Ramos (cell line): ENCODE results near the gene HES5.
"Not testable (repeated sequence)": the region's sequence is repeated elsewhere in the genome, so short reads cannot be mapped to it uniquely, and the experiment has no call there.

Source experiments
- in situ Hi-C: fragments of 300-500 bp; cut with MboI; formaldehyde crosslinking; loops from one replicate; pipeline ENCODE4 v1.14.3; 2022; ENCODE audit warnings: low sequenced_read_pairs; ENCODE audit not compliant: unreplicated experiment

HES5 gene

DNA sequence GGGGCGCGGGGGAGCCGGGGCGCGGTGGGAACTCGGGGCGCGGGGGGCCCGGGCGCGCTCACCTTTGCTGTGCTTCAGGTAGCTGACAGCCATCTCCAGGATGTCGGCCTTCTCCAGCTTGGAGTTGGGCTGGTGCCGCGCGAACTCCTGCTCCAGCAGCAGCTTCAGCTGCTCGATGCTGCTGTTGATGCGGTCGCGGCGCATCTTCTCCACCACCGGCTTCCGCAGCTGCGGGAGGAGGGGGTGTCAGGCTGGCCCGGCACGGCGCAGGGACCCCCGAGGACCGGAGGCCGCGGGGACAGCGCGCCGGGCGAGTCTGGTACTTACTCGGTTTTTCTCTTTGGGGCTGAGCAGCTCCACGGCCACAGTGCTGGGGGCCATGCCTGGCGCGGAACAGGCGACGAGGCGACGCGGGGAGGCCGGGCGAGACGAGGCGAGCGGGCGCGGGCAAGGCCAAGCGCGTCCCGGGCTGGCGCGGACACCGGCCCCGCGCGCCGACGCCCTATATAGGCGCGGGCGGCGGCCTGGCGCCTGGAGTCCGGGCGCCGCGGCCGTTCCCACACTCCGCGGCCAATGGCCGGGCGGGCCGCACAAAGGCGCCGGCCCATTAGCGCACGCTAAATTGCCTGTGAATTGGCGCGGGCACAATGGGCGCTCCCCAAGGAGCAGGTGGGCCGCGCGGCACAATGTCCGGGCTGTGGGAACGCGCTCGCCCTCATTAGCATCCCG, at the start of gene HES5:
Gene HES5, minus strand, starts transcription at position 480 of the 729 bp plus-strand sequence. Its CDS starts 99 bp downstream, at position 381.
- in situ Hi-C loops, result no loop called here

- in situ Hi-C loops, result no loop called here
These were observed 48.7 kb upstream of the HES5 start for GRCh38 chr1:2578758-2579118.

- in situ Hi-C loops, result not testable (repeated sequence)
These were observed 47.6 kb upstream of the HES5 start for GRCh38 chr1:2577565-2578075.

DNA sequence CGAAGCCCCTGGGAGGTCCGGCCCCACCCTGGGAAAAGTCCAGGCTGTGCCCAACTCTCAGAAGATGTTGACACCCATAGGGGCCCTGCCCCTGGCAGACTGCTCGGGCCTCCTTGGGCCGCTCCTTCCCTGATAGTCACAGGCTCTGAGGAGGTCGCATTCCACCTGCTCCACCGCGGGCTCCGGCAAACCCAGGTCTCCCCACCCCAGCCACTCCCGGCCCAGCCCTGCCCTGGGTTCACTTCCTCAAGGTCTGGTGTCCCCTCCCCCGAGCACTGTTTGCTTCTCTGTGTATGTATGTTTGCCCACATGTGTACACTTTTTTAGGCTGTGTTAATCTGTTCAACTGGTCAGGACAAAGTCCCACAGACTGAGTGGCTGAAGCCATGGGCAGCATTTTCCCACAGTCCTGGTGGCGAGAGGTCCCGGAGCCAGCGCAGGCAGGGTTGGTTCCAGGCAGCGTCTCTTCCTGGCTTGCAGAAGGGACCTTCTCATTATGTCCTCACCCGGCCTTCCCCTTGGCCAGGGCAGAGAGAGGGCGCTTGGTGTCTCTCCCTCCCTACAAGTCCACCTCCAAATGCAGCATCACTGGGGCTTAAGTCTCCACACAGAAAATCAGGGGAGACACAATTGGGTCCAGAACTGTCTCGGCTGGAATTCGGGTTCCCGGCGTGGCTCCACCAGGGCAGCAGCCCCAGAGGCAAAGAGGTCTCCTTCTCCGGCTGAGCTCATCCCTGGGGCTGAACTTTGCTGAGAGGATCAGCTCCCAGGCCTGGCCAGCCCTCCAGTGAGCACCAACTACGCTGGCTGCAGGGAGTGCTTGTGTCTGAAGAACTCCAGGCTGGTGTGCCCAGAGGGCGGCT, 46.0 kb upstream of the HES5 start:
- in situ Hi-C loops, result no loop called here

GRCh38 chr1:2574350-2574749, 44.3 kb upstream of the HES5 start:
- in situ Hi-C loops, result no loop called here

DNA sequence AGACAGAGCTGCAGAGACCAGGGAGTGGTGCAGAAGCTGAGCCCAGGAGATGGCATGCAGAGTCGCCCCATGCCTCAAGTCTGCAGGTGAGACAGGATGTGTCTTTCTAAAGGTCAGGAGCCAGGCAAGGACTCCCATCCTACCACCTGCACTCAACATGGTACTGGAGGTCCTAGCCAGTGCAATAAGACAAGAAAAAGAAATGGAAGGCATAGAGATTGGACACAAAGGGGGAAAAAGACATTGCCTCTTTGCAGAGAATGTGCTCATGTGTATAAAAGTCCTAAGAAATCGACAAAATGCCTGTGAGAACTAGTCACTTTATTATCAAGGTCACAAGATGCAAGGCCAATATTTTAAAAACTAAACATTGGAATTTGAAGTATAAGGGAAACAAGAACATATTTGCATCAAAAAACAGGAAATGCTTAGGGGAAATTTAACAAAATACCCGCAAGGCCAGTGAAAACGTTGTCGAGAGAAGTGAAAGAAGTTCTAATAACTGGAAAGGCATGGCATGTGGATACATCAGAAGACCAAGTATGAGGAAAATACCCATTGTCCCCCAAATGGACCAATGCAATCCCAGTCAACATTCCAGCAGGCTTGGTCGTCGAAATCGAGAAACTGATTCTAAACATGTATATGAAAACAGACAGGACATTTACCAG, 43.3 kb upstream of the HES5 start:
- in situ Hi-C loops, result no loop called here

GRCh38 chr1:2571348-2571747, 41.3 kb upstream of the HES5 start:
- in situ Hi-C loops, result no loop called here

GRCh38 chr1:2570332-2570731, 40.3 kb upstream of the HES5 start:
- in situ Hi-C loops, result no loop called here

DNA sequence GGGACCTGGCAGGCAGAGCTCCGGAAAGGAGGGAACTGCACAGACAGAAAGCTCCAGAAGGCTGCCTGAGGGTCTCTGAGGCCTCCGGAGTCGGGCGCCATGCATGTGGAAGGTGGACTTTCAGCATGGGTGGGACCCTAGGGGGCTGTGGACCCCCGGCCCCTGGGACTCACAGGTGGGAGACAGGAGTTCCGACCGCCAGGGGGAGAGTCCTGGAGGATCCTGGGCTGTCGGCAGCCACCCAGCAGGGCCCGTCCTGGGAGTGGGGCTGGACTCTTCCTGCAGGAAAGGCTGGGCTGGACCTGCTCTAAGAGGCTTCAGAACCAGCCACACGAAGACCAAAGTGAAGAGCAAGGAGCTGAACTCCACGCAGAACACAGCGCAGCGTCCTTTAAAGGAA, 39.6 kb upstream of the HES5 start:
- in situ Hi-C loops, result not testable (repeated sequence)

GRCh38 chr1:2569060-2569459, 39.0 kb upstream of the HES5 start:
- in situ Hi-C loops, result no loop called here

- in situ Hi-C loops, result not testable (repeated sequence)
These were observed 38.2 kb upstream of the HES5 start for GRCh38 chr1:2568187-2568816.

GRCh38 chr1:2567083-2567679, 37.1 kb upstream of the HES5 start:
- in situ Hi-C loops, result no loop called here

- in situ Hi-C loops, result no loop called here
These were observed 36.3 kb upstream of the HES5 start for GRCh38 chr1:2566101-2567045.

- in situ Hi-C loops, result no loop called here
These were observed 34.8 kb upstream of the HES5 start for GRCh38 chr1:2564815-2565374.

GRCh38 chr1:2564006-2564814, 34.1 kb upstream of the HES5 start:
- in situ Hi-C loops, result no loop called here

- in situ Hi-C loops, result no loop called here
These were observed 33.1 kb upstream of the HES5 start for GRCh38 chr1:2563205-2563604.

GRCh38 chr1:2561898-2562895, 32.1 kb upstream of the HES5 start:
- in situ Hi-C loops, result no loop called here
